Measurements from ENCODE around the gene AKT2. TPM values are rescaled to one million over a fixed set of nuclear protein-coding genes. Genes with fewer than 3 reads are reported as not detected.

AKT2 gene
- polyA plus RNA-seq, 1 donor from 2014 or later: 131 TPM

GRCh38 chr19:40254714-40255418, 30.3 kb downstream of the AKT2 start:
- no peaks in the 10 kb centered on the region for H3K9me3 ChIP-seq (ENCODE audit: low read length)
- H3K4me2 ChIP-seq (ENCODE audit: low read length): no peak overlapping the region
- H3K79me2 ChIP-seq (replicated peaks; ENCODE audit: insufficient read depth, low read length): no peaks in the 10 kb centered on the region
- H3K9ac ChIP-seq (ENCODE audit: low read length): no peak overlapping the region
- H3K36me3 ChIP-seq (ENCODE audit: insufficient read depth, low read length): no peaks in the 10 kb centered on the region
- H3K27me3 ChIP-seq (ENCODE audit: insufficient read depth, low read depth, low read length): no peaks in the 10 kb centered on the region
- H3K4me3 ChIP-seq (ENCODE audit: low read length): no peak overlapping the region
- no peaks in the 10 kb centered on the region for H3K9me2 ChIP-seq (ENCODE audit: insufficient read depth, low read length)
- no peak overlapping the region for H2AFZ ChIP-seq (ENCODE audit: low read depth, low read length)
- H3F3A ChIP-seq (ENCODE audit: insufficient read depth, low read length, poor library complexity, severe bottlenecking): no peaks in the 10 kb centered on the region
- H4K20me1 ChIP-seq (ENCODE audit: insufficient read depth): no peaks in the 10 kb centered on the region
- H3K27ac ChIP-seq (ENCODE audit: low read length): no peak overlapping the region
- TF ChIP-seq REST (IDR thresholded peaks at IDR 0.05; ENCODE audit: borderline replicate concordance) (no peak), TAF1 (IDR thresholded peaks at IDR 0.05; ENCODE audit: low read depth) (no peak), POLR2AphosphoS5 (IDR thresholded peaks at IDR 0.05) (no peak), SMC3 (conservative IDR thresholded peaks at IDR 0.05; ENCODE audit: poor library complexity) (no peak), CTCF (IDR thresholded peaks at IDR 0.05; ENCODE audit: poor library complexity, severe bottlenecking) (no peak), RAD21 (conservative IDR thresholded peaks at IDR 0.05) (no peak), EP300 (conservative IDR thresholded peaks at IDR 0.05; ENCODE audit: poor library complexity, severe bottlenecking) (no peak), EZH2 (IDR thresholded peaks at IDR 0.05; ENCODE audit: borderline replicate concordance, insufficient read depth, low read length, poor library complexity, severe bottlenecking) (no peak), MXI1 (conservative IDR thresholded peaks at IDR 0.05; ENCODE audit: poor library complexity, severe bottlenecking) (no peak)

DNA sequence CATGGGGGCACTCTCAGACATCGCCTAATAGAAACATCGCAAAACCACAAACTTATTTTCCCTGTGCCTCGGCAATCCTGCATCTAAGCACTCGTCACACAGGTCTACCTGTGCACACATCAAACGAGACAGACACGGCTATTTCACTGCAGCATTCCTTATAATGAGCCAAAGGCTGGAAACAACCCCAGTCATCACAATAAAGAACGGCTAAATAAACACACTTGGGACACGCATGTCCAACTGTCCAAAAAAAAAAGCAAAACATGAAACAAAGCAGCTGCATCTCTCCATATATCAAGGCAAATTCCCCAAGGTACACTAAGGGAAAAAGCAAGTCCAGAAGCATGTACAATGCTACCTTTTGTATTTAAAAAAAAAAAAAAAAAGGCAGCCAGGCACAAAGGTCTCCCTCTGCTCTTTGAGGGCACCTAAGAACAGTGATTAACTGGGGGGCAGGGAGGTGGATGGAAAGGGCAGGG, 31.5 kb downstream of the AKT2 start:
- no peaks in the 10 kb centered on the region for H4K20me1 ChIP-seq (ENCODE audit: insufficient read depth)
- H3K79me2 ChIP-seq (replicated peaks; ENCODE audit: insufficient read depth, low read length): no peaks in the 10 kb centered on the region
- H3K27me3 ChIP-seq (ENCODE audit: insufficient read depth, low read depth, low read length): no peaks in the 10 kb centered on the region
- TF ChIP-seq CTCF (IDR thresholded peaks at IDR 0.05; ENCODE audit: poor library complexity, severe bottlenecking) (no peak), EP300 (conservative IDR thresholded peaks at IDR 0.05; ENCODE audit: poor library complexity, severe bottlenecking) (no peak), EZH2 (IDR thresholded peaks at IDR 0.05; ENCODE audit: borderline replicate concordance, insufficient read depth, low read length, poor library complexity, severe bottlenecking) (no peak), MXI1 (conservative IDR thresholded peaks at IDR 0.05; ENCODE audit: poor library complexity, severe bottlenecking) (no peak), RAD21 (conservative IDR thresholded peaks at IDR 0.05) (no peak)
- H3K9ac ChIP-seq (ENCODE audit: low read length): no peak overlapping the region
- H3K9me3 ChIP-seq (ENCODE audit: low read length): no peaks in the 10 kb centered on the region
- H3K4me2 ChIP-seq (ENCODE audit: low read length): no peak overlapping the region
- H3K9me2 ChIP-seq (ENCODE audit: insufficient read depth, low read length): no peaks in the 10 kb centered on the region
- no peak overlapping the region for H3K4me3 ChIP-seq (ENCODE audit: low read length)
- no peaks in the 10 kb centered on the region for H3F3A ChIP-seq (ENCODE audit: insufficient read depth, low read length, poor library complexity, severe bottlenecking)
- no peaks in the 10 kb centered on the region for H3K36me3 ChIP-seq (ENCODE audit: insufficient read depth, low read length)
- no peak overlapping the region for H3K27ac ChIP-seq (ENCODE audit: low read length)
- no peak overlapping the region for H2AFZ ChIP-seq (ENCODE audit: low read depth, low read length)

Data from neural cell (in vitro differentiated cells).